DND-41 (cell line): ENCODE results near the gene ANTXR2.

Experiments
- EZH2 ChIP-seq: IDR thresholded peaks from 3 replicates; pipeline ENCODE4 v1.6.1; 2012; ENCODE audit warnings: borderline replicate concordance, low read depth, mild to moderate bottlenecking, moderate library complexity, low read length, inconsistent platforms; ENCODE audit not compliant: severe bottlenecking
- TF ChIP-seq, protein P1 (sequence below): IDR thresholded peaks from 2 replicates; pipeline ENCODE4 v1.5.1; 2012; ENCODE audit warnings: borderline replicate concordance, low read length, moderate library complexity, mild to moderate bottlenecking; ENCODE audit not compliant: poor library complexity, severe bottlenecking; ENCODE audit errors: extremely low read depth

- TF ChIP-seq, protein P1, sequence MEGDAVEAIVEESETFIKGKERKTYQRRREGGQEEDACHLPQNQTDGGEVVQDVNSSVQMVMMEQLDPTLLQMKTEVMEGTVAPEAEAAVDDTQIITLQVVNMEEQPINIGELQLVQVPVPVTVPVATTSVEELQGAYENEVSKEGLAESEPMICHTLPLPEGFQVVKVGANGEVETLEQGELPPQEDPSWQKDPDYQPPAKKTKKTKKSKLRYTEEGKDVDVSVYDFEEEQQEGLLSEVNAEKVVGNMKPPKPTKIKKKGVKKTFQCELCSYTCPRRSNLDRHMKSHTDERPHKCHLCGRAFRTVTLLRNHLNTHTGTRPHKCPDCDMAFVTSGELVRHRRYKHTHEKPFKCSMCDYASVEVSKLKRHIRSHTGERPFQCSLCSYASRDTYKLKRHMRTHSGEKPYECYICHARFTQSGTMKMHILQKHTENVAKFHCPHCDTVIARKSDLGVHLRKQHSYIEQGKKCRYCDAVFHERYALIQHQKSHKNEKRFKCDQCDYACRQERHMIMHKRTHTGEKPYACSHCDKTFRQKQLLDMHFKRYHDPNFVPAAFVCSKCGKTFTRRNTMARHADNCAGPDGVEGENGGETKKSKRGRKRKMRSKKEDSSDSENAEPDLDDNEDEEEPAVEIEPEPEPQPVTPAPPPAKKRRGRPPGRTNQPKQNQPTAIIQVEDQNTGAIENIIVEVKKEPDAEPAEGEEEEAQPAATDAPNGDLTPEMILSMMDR = no peak
- TF ChIP-seq EZH2 = no peak
These were observed 179.6 kb downstream of the ANTXR2 start for GRCh38 chr4:79893456-79893855.
